GM19099 (cell line): ENCODE results near the gene SEC23IP.

Experiments used
- POLR2A ChIP-seq: IDR thresholded peaks from 3 replicates; pipeline ENCODE4 v1.6.1; 2011; ENCODE audit warnings: low read depth; ENCODE audit not compliant: insufficient read length; ENCODE audit errors: extremely low read depth

The SEC23IP gene

GRCh38 chr10:119919826-119920225 lies 27.3 kb downstream of the SEC23IP start:
- TF ChIP-seq POLR2A, result no peak

- TF ChIP-seq POLR2A, result no peak
These were observed 35.9 kb downstream of the SEC23IP start for GRCh38 chr10:119928411-119928810.

DNA sequence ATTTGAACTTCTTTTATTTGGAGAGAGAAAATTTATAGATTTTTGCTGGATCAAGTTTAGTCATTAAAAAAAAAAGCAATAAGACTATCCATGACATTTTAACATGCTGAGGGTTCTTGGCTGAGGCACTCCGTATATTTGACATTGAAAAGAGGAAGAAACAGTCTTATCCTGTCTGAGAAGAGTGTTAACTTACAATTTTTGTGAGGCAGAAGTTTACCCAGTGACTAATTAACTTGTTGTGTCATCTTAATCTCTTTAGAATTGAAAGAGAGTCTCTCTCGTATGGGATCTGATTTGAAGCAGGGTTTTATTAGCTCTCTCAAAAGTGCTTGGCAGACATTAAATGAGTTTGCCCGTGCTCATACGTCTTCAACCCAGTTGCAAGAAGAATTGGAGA lies 39.3 kb downstream of the SEC23IP start:
- TF ChIP-seq POLR2A, result no peak

DNA sequence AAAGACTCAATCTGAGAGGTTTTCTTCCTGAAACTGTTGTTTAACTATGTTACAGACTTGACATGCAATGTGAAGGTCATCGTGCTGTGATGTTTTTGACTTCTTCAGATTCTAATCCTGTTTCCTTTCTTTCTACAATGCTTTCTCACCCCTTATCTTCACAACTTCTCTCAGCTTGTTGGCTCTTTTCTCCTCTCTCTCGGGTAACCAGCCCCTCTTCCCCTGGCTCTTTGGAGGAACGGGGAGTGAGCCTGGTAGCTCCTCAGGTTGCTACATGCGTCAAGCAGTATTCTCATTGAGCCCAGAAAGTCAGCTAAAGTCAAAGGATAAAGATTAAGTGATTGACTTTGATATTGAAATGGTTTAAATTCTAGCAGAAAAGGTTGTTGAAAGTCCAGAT lies 40.1 kb downstream of the SEC23IP start:
- no peak for TF ChIP-seq POLR2A

DNA sequence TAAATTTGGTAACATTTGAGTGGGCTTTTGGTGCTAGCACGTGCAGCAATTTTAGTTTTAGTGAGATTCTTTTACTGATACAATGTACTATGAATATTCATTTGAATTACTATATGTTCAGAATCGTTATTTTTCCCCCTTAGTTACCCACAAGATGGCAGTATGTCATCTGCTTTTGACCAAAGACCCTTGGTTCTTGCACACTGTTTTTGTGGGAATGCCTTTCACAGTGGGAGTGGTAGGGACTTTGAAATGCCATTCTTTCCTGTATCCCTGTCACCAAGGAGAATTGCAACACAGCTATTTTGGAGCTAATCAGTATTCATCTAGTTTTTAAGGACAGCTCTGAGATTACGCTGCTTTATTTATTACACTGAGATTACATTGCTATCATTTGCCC lies 40.6 kb downstream of the SEC23IP start:
- TF ChIP-seq POLR2A, result no peak

GRCh38 chr10:119940487-119940886 lies 48.0 kb downstream of the SEC23IP start:
- TF ChIP-seq POLR2A, result no peak

- TF ChIP-seq POLR2A, result no peak
These were observed 50.4 kb downstream of the SEC23IP start for GRCh38 chr10:119942973-119943372.

- TF ChIP-seq POLR2A, result no peak
These were observed 53.3 kb downstream of the SEC23IP start for GRCh38 chr10:119945805-119946204.

GRCh38 chr10:119947300-119947699 lies 54.8 kb downstream of the SEC23IP start:
- no peak for TF ChIP-seq POLR2A

DNA sequence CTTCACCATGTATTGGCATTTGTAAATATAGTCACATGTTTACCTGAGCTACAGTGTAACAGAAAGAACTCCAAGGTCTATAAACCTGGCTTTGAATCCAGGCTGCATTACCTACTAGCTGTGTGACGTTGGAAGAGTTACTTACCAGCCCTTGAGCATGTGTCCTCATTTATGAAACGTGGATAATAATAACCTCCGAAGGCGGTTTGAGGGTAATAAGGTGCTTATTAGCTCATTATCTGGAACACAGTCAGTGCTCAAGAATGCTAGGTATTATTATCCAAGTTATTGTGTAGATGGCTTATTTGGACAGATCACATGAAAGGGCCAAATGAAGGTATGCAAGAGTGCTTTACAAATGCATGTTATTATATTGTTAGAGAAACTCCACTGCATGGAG lies 64.9 kb downstream of the SEC23IP start:
- no peak for TF ChIP-seq POLR2A

DNA sequence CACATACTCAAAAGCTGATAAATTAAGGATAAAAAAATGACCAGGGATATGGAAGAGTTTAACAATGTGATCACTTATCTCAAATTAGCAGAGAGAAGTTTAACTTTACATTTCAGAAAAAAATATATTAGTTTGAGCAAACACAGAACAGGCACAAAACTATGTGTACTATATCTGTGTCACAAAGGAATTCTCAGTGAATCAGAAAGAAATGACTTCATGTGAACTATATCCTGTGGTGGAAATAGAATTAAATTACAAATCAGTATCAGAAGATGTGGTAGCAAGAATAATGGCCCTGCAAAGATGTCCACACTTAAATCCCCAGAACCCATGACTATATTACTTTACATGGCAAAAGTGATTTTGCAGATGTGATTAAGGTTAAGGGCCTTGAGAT lies 70.3 kb downstream of the SEC23IP start:
- no peak for TF ChIP-seq POLR2A

DNA sequence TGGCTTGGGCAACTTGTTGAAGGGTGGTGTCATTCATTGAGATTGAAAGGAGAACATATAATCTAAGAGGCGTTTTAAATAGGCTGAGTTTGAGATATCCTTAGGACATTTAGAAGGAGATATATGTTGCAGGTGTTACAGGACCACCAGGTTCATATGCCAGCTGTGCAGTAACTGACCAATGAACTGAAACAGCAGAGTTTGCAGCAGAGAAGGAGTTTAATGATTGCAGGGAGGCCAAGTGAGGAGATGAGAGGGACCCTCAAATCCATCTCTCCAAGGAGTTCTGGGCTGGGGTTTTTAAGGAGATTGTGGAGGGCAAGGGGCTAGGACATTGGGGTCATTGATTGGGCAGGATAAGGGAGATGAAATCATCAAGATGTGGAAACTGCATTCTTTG lies 74.5 kb downstream of the SEC23IP start:
- no peak for TF ChIP-seq POLR2A

DNA sequence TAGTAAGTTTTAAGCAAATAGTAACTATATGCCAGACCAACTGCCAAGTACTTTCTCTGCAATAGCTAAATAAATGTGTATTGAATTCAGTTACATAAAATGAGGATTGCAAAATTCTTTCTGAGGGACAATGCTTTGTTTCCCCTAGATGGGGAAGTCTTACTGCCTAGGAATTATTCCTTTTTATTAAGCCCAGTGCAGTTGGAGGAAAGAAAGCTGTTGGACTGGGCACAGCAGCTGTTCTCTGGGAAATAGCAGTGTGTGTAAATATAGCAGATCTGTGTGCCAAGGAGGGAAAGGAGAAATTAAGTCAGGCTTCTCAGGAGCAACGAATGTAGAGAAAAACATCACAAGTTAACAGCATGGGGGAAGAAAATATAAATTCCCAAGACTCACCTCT lies 77.1 kb downstream of the SEC23IP start:
- TF ChIP-seq POLR2A, result no peak

GRCh38 chr10:119970107-119970506 lies 77.6 kb downstream of the SEC23IP start:
- TF ChIP-seq POLR2A, result no peak

- no peak for TF ChIP-seq POLR2A
These were observed 78.4 kb downstream of the SEC23IP start for GRCh38 chr10:119970963-119971362.

DNA sequence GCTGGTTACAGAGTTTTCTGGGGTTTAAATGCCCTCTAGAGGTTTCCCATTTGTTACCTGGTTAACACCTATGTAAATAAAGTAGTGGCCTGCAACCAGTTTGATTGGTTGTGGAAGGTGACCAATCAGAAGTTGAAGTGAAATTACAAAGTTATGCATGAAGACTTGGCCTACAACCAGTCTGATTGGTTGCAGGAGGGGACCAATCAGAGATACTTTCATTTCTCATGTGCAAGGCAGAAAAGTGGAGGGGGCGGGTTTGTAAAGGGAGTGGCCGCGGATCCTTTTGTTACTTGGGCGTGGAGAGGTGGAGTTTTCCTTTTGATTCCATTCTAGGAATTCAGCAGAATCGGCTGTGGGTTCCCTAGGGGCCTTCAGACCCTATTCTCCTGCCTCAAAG lies 80.8 kb downstream of the SEC23IP start:
- TF ChIP-seq POLR2A, result no peak

GRCh38 chr10:119976421-119976820 lies 83.9 kb downstream of the SEC23IP start:
- no peak for TF ChIP-seq POLR2A

GRCh38 chr10:119980956-119981750 lies 88.6 kb downstream of the SEC23IP start:
- no peak for TF ChIP-seq POLR2A

GRCh38 chr10:119981826-119982225 lies 89.3 kb downstream of the SEC23IP start:
- no peak for TF ChIP-seq POLR2A
